Lung (tissue), 12 donors: ENCODE measurements around the gene AFF1. TPM values are rescaled to one million over a fixed set of nuclear protein-coding genes. Genes with fewer than 3 reads are reported as not detected.

ENCODE experiments used
- ATAC-seq: fragments of 200-7000 bp; cut with Tn5 transposase; one replicate; pipeline ENCODE4 v1.9.1; 2020; ENCODE audit warnings: moderate number of reproducible peaks; ENCODE audit not compliant: insufficient read depth, low FRiP score
- DNase-seq, 3 donors: peaks; one replicate each; pipeline ENCODE4 v3.0.0-alpha.2; 2013 to 2017
- H3K27ac ChIP-seq, 2 donors: one replicate each; pipeline ENCODE4 v1.5.1; 2013; ENCODE audit warnings: mild to moderate bottlenecking in 2 of 2, moderate library complexity in 2 of 2, control low read depth in 1 of 2, inconsistent platforms in 1 of 2, low read depth in 1 of 2, low read length in 1 of 2
- H3K27me3 ChIP-seq, 3 donors: one replicate each; pipeline ENCODE4 v1.5.1; 2013; ENCODE audit warnings: low read length in 2 of 3; ENCODE audit not compliant: control insufficient read depth in 3 of 3, insufficient read depth in 3 of 3
- H3K36me3 ChIP-seq, 4 donors: one replicate each; pipeline ENCODE4 v1.5.1; 2013; ENCODE audit warnings: low read length in 4 of 4, mild to moderate bottlenecking in 1 of 4, moderate library complexity in 1 of 4; ENCODE audit not compliant: control insufficient read depth in 4 of 4, insufficient read depth in 4 of 4
- H3K4me1 ChIP-seq, 5 donors: one replicate each; pipeline ENCODE4 v1.5.1; 2013; ENCODE audit warnings: low read length in 5 of 5, mild to moderate bottlenecking in 2 of 5, moderate library complexity in 1 of 5; ENCODE audit not compliant: control insufficient read depth in 5 of 5, insufficient read depth in 5 of 5
- H3K4me3 ChIP-seq: one replicate; pipeline ENCODE4 v1.5.1; 2013; ENCODE audit warnings: mild to moderate bottlenecking, control low read depth, moderate library complexity
- H3K9ac ChIP-seq, 2 donors: one replicate each; pipeline ENCODE4 v1.5.1; 2013; ENCODE audit warnings: low read length in 2 of 2, control low read depth in 1 of 2; ENCODE audit not compliant: insufficient read depth in 1 of 2
- H3K9me3 ChIP-seq, 4 donors: one replicate each; pipeline ENCODE4 v1.5.1; 2013; ENCODE audit warnings: low read length in 3 of 4, mild to moderate bottlenecking in 1 of 4, moderate library complexity in 1 of 4; ENCODE audit not compliant: control insufficient read depth in 4 of 4, insufficient read depth in 3 of 4
- WGBS, 2 donors: extraction: QIAGEN DNeasy Blood & Tissue Kit; methylation state at CpG; one replicate each; pipeline ENCODE4 v1.1.7; 2013; 5-methylcytosine and 5-hydroxymethylcytosine counted together
- polyA plus RNA-seq, 2 donors: library from polyadenylated mRNA; stranded (reverse); fragments of 200-250 nt; gene quantifications; one replicate each; pipeline ENCODE4 v1.2.1, GENCODE V29; 2013
- total RNA-seq, 2 donors: library from RNA; depleted of rRNA in 1 of 2; stranded (reverse); fragments of >200 nt in 1 of 2; gene quantifications; one replicate each; pipeline ENCODE4 v1.2.1, GENCODE V29; 2014 to 2021
- TF ChIP-seq, protein P1 (sequence below): IDR thresholded peaks from 2 replicates; pipeline ENCODE4 v1.5.1; 2012; ENCODE audit warnings: mild to moderate bottlenecking; ENCODE audit errors: control extremely low read depth, extremely low read depth
- donor health status: control.
- donor health status: control.
- donor health status: Bipolar disorder and iron deficiency.
- donor health status: healthy.
- donor health status: DM: yes; HTN: yes; CAD: no.

AFF1 gene
- total and polyA plus RNA-seq, 4 donors: 9.5 to 79.0 (median 35.8) TPM

DNA sequence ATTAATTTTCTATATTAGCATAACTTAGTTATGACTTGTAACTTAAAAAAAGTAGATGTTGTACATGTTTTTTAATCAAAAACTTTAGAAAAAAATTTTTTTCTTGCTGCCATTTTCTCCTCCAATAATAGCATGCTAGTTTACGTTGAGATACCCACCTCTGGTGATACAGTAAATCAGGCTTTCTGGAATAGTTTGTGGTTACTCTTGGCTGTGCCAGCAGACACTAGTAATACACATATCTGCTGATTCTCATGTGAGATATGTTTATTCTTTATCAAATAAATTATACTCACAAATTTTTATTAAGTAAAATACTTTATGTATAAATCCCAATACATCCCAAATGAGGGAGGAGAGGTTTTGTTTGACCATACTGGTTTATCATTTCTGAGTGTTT is 168.3 kb downstream of the AFF1 start:
- Histone ChIP-seq H3K9me3 (no peaks in the 10 kb centered on the region), H3K4me1 (peaks cover 0 to 13% (median 2%) of the 10 kb centered on the region in 5 donors), H3K27me3 (no peaks in the 10 kb centered on the region), H3K36me3 (peaks cover 2 to 14% (median 10%) of the 10 kb centered on the region in 4 donors), H3K9ac (no peak overlapping the region), H3K27ac (no peak overlapping the region), H3K4me3 (no peak overlapping the region)
- WGBS, 2 donors: 64 to 81% methylated on average over 1 of the region's 1 CpG
- no peak for ATAC-seq
- TF ChIP-seq, protein P1, sequence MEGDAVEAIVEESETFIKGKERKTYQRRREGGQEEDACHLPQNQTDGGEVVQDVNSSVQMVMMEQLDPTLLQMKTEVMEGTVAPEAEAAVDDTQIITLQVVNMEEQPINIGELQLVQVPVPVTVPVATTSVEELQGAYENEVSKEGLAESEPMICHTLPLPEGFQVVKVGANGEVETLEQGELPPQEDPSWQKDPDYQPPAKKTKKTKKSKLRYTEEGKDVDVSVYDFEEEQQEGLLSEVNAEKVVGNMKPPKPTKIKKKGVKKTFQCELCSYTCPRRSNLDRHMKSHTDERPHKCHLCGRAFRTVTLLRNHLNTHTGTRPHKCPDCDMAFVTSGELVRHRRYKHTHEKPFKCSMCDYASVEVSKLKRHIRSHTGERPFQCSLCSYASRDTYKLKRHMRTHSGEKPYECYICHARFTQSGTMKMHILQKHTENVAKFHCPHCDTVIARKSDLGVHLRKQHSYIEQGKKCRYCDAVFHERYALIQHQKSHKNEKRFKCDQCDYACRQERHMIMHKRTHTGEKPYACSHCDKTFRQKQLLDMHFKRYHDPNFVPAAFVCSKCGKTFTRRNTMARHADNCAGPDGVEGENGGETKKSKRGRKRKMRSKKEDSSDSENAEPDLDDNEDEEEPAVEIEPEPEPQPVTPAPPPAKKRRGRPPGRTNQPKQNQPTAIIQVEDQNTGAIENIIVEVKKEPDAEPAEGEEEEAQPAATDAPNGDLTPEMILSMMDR: no peak
- DNase-seq: no peak

DNA sequence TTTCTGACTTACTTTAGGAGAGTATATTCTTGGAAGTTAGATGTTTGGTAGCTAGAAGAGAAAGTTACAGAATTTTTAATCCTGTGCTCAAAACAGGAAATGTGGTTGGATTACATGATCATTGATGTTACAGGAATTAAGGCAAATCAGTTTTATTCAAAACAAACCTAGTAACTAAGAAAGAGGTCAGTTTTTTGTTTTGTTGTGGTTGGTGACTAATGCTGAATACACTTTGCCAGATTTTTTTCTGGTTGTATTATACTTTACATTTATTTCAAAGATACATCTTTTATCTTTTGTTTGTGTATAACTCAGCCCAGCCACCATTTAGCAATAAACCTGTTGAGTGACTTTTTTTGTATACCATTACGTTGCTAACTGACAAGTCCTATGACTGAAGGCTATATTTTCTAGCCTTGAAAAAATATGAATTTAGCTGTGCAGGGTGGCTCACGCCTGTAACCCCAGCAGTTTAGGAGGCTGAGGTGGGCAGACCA is 168.9 kb downstream of the AFF1 start:
- WGBS, 2 donors: 59 to 75% methylated on average over 2 of the region's 2 CpGs
- TF ChIP-seq, protein P1: no peak
- Histone ChIP-seq H3K36me3 (peaks cover 2 to 17% (median 12%) of the 10 kb centered on the region in 4 donors), H3K9ac (no peak overlapping the region), H3K4me3 (no peak overlapping the region), H3K9me3 (no peaks in the 10 kb centered on the region), H3K27ac (peak overlapping the region; percentile 1 to 67), H3K27me3 (no peaks in the 10 kb centered on the region), H3K4me1 (peaks cover 0 to 15% (median 2%) of the 10 kb centered on the region in 5 donors)
- ATAC-seq (no peak), DNase-seq (no peak)

DNA sequence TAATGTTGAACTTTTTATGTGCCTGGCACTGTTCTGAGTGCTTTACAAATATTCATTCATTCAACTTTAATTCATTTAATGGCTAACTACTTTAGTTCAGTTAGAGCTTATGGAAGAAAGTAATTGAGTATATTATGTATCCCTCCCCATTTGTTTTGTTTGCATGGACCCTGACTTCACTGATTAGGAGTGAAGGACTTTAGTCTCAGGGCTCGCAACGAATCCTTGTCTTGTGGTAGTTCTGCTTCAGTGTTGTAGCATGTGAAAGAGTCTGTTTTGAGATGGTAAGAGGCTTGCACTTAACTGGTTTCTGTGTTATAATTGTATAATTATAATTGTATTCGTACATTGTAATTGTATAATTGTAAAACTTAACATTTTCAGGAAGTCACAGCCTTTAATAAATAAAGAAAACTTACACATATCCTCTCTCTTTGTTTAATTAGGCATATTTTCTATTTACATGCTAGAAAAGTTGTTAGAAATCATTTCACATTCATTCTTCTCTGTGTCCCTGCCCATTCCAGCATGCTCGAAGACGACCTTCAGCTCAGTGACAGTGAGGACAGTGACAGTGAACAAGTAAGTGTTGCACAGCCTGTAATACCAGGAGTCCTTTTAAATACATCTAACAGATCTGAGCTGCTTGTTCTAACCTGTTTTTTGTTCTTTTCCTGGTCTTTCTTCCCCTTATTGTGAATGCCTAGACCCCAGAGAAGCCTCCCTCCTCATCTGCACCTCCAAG is 170.5 kb downstream of the AFF1 start:
- Histone ChIP-seq H3K36me3 (peaks cover 0 to 18% (median 14%) of the 10 kb centered on the region in 4 donors), H3K9ac (no peak overlapping the region), H3K27ac (peak overlapping the region in 1 of 2 donors; percentile 6), H3K9me3 (no peaks in the 10 kb centered on the region), H3K27me3 (no peaks in the 10 kb centered on the region), H3K4me1 (peaks cover 0 to 14% (median 2%) of the 10 kb centered on the region in 5 donors), H3K4me3 (no peak overlapping the region)
- WGBS, 2 donors: 87 to 90% methylated on average over 5 of the region's 5 CpGs
- ATAC-seq (no peak), DNase-seq (no peak)
- TF ChIP-seq, protein P1: no peak
